Mesothelial cell of epicardium (in vitro differentiated cells): ENCODE results near the gene MTF2. TPM values are rescaled to one million over a fixed set of nuclear protein-coding genes. Genes with fewer than 3 reads are reported as not detected.

Experiments used
- DNase-seq, 2 experiments: peaks; one replicate each; pipeline ENCODE4 v3.0.0; 2021; ENCODE audit warnings: low spot score in 2 of 2; ENCODE audit not compliant: unreplicated experiment in 2 of 2
- H3K27ac Mint-ChIP-seq: 2 replicates; pipeline ENCODE4 v1.8.0; 2021; ENCODE audit warnings: mixed read lengths
- H3K27me3 Mint-ChIP-seq: 2 replicates; pipeline ENCODE4 v1.8.0; 2021; ENCODE audit warnings: low read depth, mixed read lengths
- H3K36me3 Mint-ChIP-seq: 2 replicates; pipeline ENCODE4 v1.8.0; 2021; ENCODE audit warnings: mixed read lengths
- H3K4me1 Mint-ChIP-seq: 2 replicates; pipeline ENCODE4 v1.8.0; 2021; ENCODE audit warnings: mixed read lengths
- H3K4me3 Mint-ChIP-seq: 2 replicates; pipeline ENCODE4 v1.8.0; 2021; ENCODE audit warnings: mild to moderate bottlenecking, moderate library complexity, mixed read lengths
- H3K9me3 Mint-ChIP-seq: 2 replicates; pipeline ENCODE4 v1.8.0; 2021; ENCODE audit warnings: mixed read lengths
- total RNA-seq: library from RNA; stranded (reverse); gene quantifications from 3 replicates; pipeline ENCODE4 v1.2.1, GENCODE V29; 2021
- TF ChIP-seq, protein P1 (sequence below): fragments of 200-600 bp; sonication (generic); IDR thresholded peaks from one replicate; pipeline ENCODE4 v1.5.0; 2021; ENCODE audit warnings: antibody characterized with exemption; ENCODE audit not compliant: unreplicated experiment

MTF2 gene
- total RNA-seq, 1 donor from 2014 or later, result 76.2 TPM

GRCh38 chr1:93051961-93052360 is 27.1 kb upstream of the MTF2 start:
- no peak overlapping the region for H3K27ac Mint-ChIP-seq
- peaks cover 14% of the 10 kb centered on the region for H3K27me3 Mint-ChIP-seq
- no peaks in the 10 kb centered on the region for H3K36me3 Mint-ChIP-seq
- no peak overlapping the region for H3K4me3 Mint-ChIP-seq
- H3K4me1 Mint-ChIP-seq, result no peaks in the 10 kb centered on the region
- no peaks in the 10 kb centered on the region for H3K9me3 Mint-ChIP-seq
- DNase-seq, result no peak
- TF ChIP-seq, protein P1, sequence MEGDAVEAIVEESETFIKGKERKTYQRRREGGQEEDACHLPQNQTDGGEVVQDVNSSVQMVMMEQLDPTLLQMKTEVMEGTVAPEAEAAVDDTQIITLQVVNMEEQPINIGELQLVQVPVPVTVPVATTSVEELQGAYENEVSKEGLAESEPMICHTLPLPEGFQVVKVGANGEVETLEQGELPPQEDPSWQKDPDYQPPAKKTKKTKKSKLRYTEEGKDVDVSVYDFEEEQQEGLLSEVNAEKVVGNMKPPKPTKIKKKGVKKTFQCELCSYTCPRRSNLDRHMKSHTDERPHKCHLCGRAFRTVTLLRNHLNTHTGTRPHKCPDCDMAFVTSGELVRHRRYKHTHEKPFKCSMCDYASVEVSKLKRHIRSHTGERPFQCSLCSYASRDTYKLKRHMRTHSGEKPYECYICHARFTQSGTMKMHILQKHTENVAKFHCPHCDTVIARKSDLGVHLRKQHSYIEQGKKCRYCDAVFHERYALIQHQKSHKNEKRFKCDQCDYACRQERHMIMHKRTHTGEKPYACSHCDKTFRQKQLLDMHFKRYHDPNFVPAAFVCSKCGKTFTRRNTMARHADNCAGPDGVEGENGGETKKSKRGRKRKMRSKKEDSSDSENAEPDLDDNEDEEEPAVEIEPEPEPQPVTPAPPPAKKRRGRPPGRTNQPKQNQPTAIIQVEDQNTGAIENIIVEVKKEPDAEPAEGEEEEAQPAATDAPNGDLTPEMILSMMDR, result no peak

- DNase-seq, result no peak
- Mint-ChIP-seq H3K4me3 (no peak overlapping the region), H3K27ac (no peak overlapping the region), H3K4me1 (no peaks in the 10 kb centered on the region), H3K9me3 (no peaks in the 10 kb centered on the region), H3K27me3 (peaks cover 32% of the 10 kb centered on the region), H3K36me3 (no peaks in the 10 kb centered on the region)
- TF ChIP-seq, protein P1, result no peak
Measured at GRCh38 chr1:93056214-93056613, 22.9 kb upstream of the MTF2 start.

- Mint-ChIP-seq H3K36me3 (no peaks in the 10 kb centered on the region), H3K9me3 (no peaks in the 10 kb centered on the region), H3K4me3 (no peak overlapping the region), H3K4me1 (no peaks in the 10 kb centered on the region), H3K27ac (no peak overlapping the region), H3K27me3 (peaks cover 32% of the 10 kb centered on the region)
- TF ChIP-seq, protein P1, result no peak
- no peak for DNase-seq
Measured at GRCh38 chr1:93056649-93057048, 22.4 kb upstream of the MTF2 start.

DNA sequence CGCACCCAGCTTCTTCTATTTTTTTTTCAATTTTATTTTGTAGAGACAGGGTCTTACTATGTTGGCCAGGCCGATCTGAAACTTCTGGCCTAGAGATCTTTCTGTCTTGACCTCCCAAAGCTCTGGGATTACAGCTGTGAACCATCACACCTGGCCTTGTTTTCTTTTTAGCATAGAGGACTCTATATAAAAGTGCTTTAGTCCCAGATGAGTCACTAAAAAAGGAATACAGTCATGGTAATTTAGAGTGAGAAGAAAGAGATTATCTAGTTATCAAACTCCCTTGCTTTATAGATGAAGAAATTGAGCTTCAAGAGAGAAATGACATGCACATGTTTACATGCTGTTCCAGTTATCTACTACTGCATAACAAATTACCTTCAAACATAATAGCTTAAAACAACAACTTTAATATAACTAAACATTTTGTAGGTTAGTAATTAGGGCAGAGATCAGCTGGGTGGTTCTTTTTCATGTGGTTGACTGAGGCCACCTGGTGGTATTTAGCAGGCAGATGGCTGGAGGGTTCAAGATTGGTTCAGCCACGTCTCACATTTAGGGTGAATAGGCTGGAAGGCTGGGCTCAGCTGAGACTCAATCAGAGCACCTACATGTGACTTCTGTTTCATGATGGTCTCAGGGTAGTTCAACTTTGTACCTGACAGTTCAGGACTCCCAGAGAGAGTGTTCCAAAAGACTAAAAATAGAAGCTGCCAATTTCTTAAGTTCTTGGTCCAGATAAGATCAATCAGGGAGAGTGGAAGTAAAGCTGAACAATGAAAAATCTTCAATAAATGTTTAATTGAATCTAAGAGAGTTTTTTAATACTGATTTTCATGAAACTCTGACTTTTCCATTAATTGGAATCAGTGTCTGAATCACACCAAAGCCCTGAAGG is 16.9 kb upstream of the MTF2 start:
- H3K4me3 Mint-ChIP-seq, result no peak overlapping the region
- DNase-seq, result no peak
- H3K9me3 Mint-ChIP-seq, result no peaks in the 10 kb centered on the region
- peaks cover 39% of the 10 kb centered on the region for H3K27me3 Mint-ChIP-seq
- H3K36me3 Mint-ChIP-seq, result no peaks in the 10 kb centered on the region
- no peaks in the 10 kb centered on the region for H3K4me1 Mint-ChIP-seq
- TF ChIP-seq, protein P1, result peak; percentile 28
- H3K27ac Mint-ChIP-seq, result no peak overlapping the region

- Mint-ChIP-seq H3K4me1 (peaks cover 16% of the 10 kb centered on the region), H3K27me3 (no peaks in the 10 kb centered on the region), H3K36me3 (no peaks in the 10 kb centered on the region), H3K9me3 (peaks cover 8% of the 10 kb centered on the region), H3K4me3 (no peak overlapping the region), H3K27ac (no peak overlapping the region)
- TF ChIP-seq, protein P1, result no peak
- no peak for DNase-seq
Measured at GRCh38 chr1:93076268-93076667, 2.8 kb upstream of the MTF2 start.
